Measurements from ENCODE around the gene FBXW9.
"Not testable (repeated sequence)": the region's sequence is repeated elsewhere in the genome, so short reads cannot be mapped to it uniquely, and the experiment has no call there.

Gene FBXW9

GRCh38 chr19:12696366-12697335, at the start of gene FBXW9:
FBXW9 (minus strand) TSS chr19:12696631; CDS start chr19:12696581, 50 bp downstream.
- DNase-seq (ENCODE audit: low read depth in 2 of 2) = peak; percentile 93 to 94

- DNase-seq (ENCODE audit: low read depth in 2 of 2) = no peak
Measured at GRCh38 chr19:12745166-12745897, 48.9 kb upstream of the FBXW9 start.

- DNase-seq (ENCODE audit: low read depth in 2 of 2) = no peak
Measured at GRCh38 chr19:12737835-12738351, 41.5 kb upstream of the FBXW9 start.

- DNase-seq (ENCODE audit: low read depth in 2 of 2) = peak; percentile 64 to 71
Measured at GRCh38 chr19:12736995-12737834, 40.8 kb upstream of the FBXW9 start, which contains the start of gene GET3. GET3 (plus strand) TSS chr19:12737497; CDS start chr19:12737506, 9 bp downstream.

GRCh38 chr19:12733369-12734214, 37.2 kb upstream of the FBXW9 start:
- peak in 1 of 2 donors; percentile 54 for DNase-seq (ENCODE audit: low read depth in 2 of 2)

- no peak for DNase-seq (ENCODE audit: low read depth in 2 of 2)
Measured at GRCh38 chr19:12731337-12731736, 34.9 kb upstream of the FBXW9 start.

- no peak for DNase-seq (ENCODE audit: low read depth in 2 of 2)
Measured at GRCh38 chr19:12730064-12730463, 33.6 kb upstream of the FBXW9 start.

- no peak for DNase-seq (ENCODE audit: low read depth in 2 of 2)
Measured at GRCh38 chr19:12727745-12728433, 31.5 kb upstream of the FBXW9 start.

- DNase-seq (ENCODE audit: low read depth in 2 of 2) = no peak
Measured at GRCh38 chr19:12726988-12727316, 30.5 kb upstream of the FBXW9 start.

GRCh38 chr19:12725612-12726011, 29.2 kb upstream of the FBXW9 start:
- not testable (repeated sequence) for DNase-seq (ENCODE audit: low read depth in 2 of 2)

- peak; percentile 56 to 65 for DNase-seq (ENCODE audit: low read depth in 2 of 2)
Measured at GRCh38 chr19:12723641-12724426, 27.4 kb upstream of the FBXW9 start, which contains the start of gene TNPO2. TNPO2 (minus strand) TSS chr19:12723932; CDS start chr19:12720977, 2,955 bp downstream.

GRCh38 chr19:12723381-12723640, 26.9 kb upstream of the FBXW9 start:
- DNase-seq (ENCODE audit: low read depth in 2 of 2) = no peak

- peak; percentile 92 for DNase-seq (ENCODE audit: low read depth in 2 of 2)
Measured at GRCh38 chr19:12722566-12723380, 26.3 kb upstream of the FBXW9 start.

- DNase-seq (ENCODE audit: low read depth in 2 of 2) = no peak
Measured at GRCh38 chr19:12721656-12722565, 25.5 kb upstream of the FBXW9 start.

GRCh38 chr19:12720851-12721655, 24.6 kb upstream of the FBXW9 start:
- no peak for DNase-seq (ENCODE audit: low read depth in 2 of 2)

GRCh38 chr19:12720296-12720695, 23.9 kb upstream of the FBXW9 start:
- DNase-seq (ENCODE audit: low read depth in 2 of 2) = no peak
